Endometrial microvascular endothelial cells (primary cell): ENCODE measurements around the gene SLCO3A1. TPM values are rescaled to one million over a fixed set of nuclear protein-coding genes. Genes with fewer than 3 reads are reported as not detected.

Experiments
- in situ Hi-C: cut with HindIII; loops from 2 replicates; pipeline ENCODE4 v1.10.0; 2017; ENCODE audit warnings: low sequenced_read_pairs, low pct_unique_long_range_greater_than_20kb; ENCODE audit errors: inconsistent ontology term
- total RNA-seq: library from RNA; depleted of rRNA; stranded (reverse); fragments of >200 nt; gene quantifications from one replicate; pipeline ENCODE4 v1.2.3, GENCODE V29; 2015; ENCODE audit errors: inconsistent ontology term

Gene SLCO3A1
- total RNA-seq, 1 donor from 2014 or later = 2.0 TPM

DNA sequence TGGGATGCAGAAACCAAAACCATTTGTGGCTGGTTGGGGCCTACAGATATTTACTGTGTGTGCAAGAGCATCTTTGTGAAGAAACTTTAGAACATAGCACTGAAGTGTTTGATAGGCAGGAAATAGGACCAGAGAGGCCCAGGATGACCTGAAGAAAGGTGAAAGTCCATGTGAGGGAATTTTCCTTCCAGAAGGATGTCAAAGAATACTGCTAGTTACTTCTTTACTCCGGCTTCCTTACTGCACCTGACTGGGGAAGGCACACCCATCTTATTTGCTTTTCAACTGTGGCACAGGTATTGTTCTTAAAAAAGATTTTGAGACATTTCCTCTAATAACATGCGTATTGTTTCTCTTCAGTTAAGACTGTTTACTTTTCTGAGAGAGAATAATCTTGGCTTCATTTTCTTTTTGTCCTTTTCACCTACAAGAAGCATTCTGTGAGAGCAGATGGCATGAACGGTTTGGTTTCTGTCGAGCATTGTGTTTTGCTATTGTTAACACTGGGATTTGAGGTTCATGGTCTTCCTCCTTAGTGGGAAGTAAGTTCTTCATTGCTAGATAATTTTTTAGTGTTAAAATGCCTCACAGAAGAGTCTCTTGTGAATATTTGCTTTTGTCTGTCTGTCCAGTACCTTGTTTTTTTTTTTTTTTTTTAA is 71.5 kb downstream of the SLCO3A1 start:
- in situ Hi-C loops = no loop called here

DNA sequence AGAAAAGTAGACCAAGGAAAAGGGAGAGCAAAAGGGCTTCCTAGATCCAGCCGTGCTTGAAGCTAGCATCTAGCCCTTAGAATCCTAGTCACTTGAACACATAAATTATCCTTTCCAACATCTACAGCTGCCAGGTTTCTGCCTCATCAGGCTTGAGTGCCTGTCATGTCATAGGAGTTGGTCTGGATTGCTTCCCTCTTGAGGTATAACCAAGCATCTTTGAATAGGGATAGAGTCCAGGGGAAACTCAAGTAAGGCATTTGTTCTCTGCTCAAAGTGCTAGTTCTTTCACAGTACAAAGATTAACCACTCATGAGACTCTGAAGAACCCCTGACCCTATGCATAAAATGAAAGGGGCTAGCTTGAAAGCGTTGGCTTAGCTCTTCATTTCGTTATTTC is 72.3 kb downstream of the SLCO3A1 start:
- in situ Hi-C loops = no loop called here

DNA sequence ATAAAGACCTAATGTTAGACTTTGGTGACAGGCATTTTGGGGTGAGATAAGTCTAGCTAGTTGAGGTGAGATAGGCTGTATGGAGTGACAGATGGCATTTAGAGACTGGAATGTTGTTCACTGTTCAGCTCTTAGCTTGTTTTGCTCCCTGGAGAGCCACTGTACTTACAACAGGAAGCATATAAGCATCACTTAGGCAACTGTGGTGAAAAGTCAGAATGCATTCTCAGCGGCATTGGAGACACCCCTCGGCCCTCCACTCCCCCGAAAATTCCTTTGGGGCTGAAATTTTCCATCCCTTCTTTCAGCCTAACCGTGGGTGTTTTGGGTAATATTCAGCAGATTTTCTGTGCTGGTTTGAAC is 73.4 kb downstream of the SLCO3A1 start:
- in situ Hi-C loops = no loop called here

DNA sequence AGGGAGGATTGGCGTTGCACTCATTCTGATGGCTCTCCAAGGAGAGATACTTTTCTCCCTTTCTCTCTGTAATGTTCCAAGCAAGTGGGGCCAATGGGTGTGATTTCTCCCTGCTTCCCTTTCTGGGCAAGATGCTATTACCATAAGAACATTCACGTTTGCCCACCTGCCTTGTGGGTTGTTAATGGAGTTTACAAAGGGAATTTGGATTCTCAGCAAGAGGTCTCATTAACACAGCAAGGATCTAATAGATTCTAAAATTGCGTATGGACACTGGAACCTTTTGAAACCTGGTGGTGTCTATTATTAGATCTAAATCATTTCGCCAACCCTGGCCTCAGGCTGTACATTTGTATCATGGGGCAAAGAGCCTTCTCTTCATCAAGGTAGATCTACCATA is 74.1 kb downstream of the SLCO3A1 start:
- in situ Hi-C loops = no loop called here

- in situ Hi-C loops = no loop called here
These were observed 75.2 kb downstream of the SLCO3A1 start for GRCh38 chr15:91928675-91929074.

DNA sequence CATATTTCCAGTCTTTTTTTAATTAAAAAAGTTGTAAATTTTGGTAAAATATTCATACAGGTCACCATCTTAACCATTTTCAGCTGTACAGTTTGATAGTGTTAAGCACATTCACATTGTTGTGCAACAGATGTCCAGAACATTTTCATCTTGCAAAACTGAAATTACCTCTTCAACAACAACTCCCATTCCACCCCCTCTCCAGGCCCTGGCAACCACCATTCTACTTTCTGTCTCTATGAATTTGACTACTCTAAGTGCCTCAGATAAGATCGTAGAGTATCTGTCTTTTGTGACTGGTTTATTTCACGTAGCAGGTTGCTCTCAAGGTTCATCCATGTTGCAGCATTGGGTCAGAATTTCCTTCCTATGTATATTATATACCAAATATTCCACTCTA is 76.0 kb downstream of the SLCO3A1 start:
- in situ Hi-C loops = no loop called here

DNA sequence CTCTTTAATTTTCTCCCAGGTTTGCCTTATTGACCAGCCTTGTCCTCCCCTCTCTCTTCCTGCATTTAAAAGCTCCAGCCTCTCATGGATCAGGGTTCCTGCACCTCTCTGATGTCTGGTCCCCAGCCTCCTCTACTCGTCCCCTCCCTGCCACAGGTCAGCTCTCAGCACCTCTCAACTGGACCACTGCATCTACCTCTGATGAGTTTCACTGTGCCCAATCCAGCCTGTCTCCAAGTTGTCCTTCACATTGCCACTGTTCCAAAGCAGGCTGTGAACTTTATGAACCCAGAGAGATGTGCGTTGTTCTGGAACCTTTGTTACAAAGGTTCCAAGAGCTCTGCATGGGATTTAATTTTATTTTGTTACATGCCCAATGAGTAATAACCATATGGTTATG is 76.6 kb downstream of the SLCO3A1 start:
- in situ Hi-C loops = no loop called here

GRCh38 chr15:91936182-91936775 is 82.8 kb downstream of the SLCO3A1 start:
- in situ Hi-C loops = no loop called here

DNA sequence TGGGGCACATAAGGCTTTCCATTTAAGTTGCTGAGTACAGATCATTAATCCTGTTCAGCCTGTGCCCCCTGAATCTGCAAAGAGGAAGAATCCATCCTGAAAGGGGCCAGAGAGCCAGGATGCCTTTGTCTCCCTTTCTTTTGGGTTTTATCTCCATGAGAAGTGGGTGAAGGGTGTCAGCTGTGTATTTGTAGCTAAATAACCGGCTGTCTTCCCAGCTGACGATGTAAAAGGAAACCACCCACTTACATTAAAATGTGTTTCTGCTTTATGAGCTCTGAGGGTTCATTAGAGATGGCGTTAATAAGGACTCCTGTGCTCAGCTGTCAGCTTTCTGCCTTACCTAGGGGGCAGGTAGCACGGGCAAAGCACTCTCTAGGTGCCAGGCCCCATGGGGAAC is 83.4 kb downstream of the SLCO3A1 start:
- in situ Hi-C loops = no loop called here

DNA sequence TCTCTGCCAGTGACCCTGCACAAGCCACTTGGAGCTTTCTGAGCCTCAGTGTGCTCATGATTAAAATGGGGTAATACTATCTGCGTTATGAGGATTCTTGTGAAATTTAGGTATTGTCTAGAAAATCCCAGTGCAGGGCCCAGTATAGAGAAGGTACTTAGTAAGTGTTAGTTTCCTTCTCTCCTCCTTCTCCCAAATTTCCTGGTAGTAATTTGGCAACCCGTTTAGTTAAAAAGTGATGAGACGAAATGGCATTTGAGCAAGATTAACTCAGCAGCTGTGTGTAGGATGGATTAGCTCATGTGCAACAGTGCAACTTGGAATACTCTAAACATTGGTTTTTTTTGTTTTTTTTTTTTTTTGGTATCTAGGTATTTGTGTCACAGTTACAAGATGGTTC is 84.6 kb downstream of the SLCO3A1 start:
- in situ Hi-C loops = no loop called here

DNA sequence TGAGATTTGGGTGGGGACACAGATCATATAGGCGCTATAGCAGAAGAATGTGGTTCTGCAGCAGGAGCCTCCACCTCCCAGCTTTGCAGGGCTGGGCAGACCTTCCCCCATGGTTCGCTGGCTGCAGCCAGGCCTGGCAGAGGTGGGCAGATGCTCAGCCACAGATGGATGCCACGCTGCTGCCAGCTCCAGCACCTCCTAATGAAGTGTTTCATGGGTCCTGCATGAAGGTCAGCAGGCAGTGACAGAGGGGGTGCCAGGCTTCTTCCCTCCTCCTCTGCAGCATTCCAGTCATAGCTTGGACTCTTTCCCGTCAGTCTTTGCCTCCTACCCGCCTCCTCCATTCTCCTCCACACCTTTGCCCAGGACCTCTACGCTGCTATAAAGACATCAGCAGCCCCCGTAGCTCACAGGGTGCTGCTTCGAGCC is 85.9 kb downstream of the SLCO3A1 start:
- in situ Hi-C loops = no loop called here

GRCh38 chr15:91940496-91941381 is 87.2 kb downstream of the SLCO3A1 start:
- in situ Hi-C loops = no loop called here

DNA sequence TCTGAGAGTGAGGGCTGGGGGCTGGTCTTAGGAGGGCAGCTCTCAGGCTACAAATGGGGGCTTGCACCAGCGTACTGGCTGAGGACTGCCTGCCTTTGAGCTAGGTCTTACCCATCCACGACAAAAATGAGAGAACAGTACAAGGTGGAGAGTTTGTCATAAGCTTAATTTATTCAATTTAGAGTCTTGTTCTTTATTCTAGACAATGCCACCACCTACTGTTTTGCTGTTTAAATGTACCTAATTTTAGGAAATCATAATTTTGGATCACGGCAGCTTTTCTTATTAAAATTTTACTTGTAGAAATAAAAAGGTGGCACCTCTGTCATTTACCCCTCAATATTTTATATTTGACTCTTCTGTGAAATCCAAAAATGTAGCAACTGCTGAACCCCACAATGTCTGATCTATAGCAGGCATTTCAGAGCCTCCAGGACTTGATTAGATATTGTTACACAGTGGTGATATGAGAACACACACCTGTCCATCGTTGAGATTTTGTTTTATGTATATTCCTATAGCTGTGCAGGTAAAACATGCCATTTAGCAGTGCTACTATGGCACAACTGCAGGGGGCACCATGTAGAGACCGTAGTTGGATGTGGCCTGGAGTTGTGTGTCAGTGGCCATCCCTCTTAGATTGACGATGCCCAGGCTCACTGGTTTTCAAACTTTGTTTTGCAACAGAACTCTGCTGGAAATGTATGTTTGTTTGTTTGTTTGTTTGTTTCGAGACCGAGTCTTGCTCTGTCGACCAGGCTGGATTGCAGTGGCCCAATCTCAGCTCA is 88.6 kb downstream of the SLCO3A1 start:
- in situ Hi-C loops = no loop called here

DNA sequence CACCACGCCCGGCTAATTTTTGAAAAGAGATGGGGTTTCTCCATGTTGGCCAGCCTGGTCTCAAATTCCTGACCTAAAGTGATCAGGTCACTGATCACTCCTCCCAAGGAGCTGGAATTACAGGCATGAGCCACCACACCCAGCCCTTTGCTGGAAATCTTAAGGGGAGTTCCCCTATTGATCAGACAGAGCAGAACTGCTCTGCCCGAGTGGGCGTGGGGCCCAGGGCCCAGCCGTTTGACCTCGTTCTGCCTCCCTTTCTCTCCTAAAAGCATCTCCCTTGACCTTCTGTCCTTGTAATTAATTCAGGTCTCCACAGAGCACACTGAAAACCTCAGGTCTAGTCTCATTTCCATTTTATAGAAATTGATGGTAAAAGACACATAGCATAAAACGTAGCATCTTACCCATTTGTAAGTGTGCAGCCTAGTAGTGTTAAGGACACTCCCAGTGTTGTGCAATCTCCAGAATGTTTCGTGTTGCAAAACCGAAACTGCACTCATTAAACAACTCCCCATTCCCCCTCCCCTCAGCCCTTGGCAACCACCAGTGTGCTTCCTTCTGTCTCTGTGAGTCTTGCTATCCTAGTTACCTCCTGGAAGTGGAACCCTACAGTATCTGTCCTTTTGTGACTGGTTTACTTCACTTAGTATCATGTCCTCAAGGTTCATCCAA is 89.3 kb downstream of the SLCO3A1 start:
- in situ Hi-C loops = no loop called here

DNA sequence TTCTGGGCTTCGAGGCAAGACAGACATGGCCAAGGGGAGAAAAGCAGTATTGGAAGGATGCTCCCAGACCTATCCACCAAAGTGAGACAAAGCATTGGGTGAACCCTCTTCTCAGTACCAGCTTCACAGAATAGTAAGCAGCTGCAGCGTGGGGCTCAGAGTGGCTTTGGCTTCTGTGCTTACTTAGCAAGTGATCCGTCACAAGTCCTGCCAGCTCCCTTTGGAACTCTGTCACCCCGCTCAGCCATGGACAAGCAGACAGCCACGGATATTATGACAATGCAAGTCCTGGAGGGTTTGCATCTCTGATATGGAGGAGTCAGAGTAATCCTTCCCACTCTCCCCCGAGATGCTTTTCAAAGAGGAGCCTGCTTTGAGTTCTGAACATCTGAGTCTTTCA is 90.8 kb downstream of the SLCO3A1 start:
- in situ Hi-C loops = no loop called here

- in situ Hi-C loops = no loop called here
These were observed 91.9 kb downstream of the SLCO3A1 start for GRCh38 chr15:91945385-91945784.

- in situ Hi-C loops = no loop called here
These were observed 92.6 kb downstream of the SLCO3A1 start for GRCh38 chr15:91946075-91946474.

DNA sequence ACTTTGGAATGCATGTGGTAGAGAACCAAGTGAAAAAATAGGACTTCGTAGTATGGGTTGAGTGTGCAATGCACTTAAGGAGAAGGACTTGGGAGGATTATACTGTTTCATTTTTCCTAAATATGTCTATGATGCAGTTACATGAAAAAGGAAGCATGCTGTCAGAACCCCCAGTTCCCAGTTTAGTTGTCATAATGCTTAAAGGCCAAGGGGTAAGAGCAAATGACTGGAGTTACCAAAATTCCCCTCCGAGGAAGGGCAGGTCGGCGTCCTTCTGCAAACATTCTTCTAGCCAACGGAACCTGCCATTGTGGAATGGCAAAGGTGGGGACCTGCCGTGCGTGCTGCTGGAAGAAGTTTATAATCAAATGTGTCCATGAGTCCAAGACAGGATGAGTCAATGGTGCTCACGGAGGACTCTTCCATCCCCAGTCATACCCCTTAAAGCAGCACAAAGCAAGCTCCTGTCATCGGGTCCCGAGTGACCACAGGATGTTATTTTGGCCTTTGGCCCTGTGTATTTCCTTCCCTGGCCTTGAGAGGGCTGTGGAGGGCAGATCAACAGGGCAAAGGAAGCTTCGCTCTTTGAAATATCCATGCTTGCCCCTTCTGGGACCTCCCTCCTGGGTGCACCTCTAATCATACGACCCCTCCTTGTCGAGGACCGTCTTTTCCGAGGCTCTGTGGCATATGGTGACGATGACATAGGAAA is 93.2 kb downstream of the SLCO3A1 start:
- in situ Hi-C loops = no loop called here
